ENCODE measurements around the gene FAM118A. TPM values are rescaled to one million over a fixed set of nuclear protein-coding genes. Genes with fewer than 3 reads are reported as not detected.

Gene FAM118A
- total and polyA plus RNA-seq, 8 donors: 7.1 to 127 (median 10.2) TPM

DNA sequence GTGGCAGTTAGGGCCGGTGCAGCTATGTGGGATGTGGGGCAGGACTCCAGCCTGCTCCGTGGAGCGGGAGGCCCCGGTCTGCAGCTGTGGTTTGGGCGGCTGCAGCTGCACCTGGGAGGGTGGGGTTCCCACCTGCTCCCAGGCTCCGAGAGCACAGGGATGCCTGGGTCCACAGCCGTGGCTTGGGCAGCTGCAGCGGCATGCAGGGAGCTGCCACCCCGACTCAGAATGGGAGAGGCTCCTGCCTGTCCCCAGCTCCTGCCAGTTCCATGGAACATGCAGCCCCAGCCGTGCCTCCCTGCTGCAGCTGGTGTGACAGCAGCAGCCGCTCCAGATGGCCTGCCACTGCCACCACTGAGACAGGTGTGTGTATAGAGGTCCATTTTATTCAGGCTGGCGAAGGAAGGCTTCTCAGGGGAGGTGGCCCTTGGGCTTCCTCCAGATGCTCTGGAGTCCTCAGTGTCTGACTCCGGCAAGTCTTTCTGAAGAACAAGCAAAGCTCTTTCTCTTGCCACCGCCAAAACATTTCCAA is 46.7 kb upstream of the FAM118A start:
- H3K27me3 ChIP-seq: no peaks in the 10 kb centered on the region
- WGBS, 2 donors: 69 to 77% methylated on average over 13 to 14 of the region's 14 CpGs
- DNase-seq: no peak
- no peaks in the 10 kb centered on the region for H3K9me3 ChIP-seq
- no peak overlapping the region for H3K4me3 ChIP-seq
- no peaks in the 10 kb centered on the region for H3K36me3 ChIP-seq
- no peak for FAIRE-seq
- intact Hi-C loops (cut with DNase I): loop anchor here in 1 of 3 donors (10.0 kb wide), 1 partner anchor 172 kb away; no protein-coding TSS in a partner anchor
- ATAC-seq: no peak
- no peak overlapping the region for H3K27ac ChIP-seq
- TF ChIP-seq, protein P1, sequence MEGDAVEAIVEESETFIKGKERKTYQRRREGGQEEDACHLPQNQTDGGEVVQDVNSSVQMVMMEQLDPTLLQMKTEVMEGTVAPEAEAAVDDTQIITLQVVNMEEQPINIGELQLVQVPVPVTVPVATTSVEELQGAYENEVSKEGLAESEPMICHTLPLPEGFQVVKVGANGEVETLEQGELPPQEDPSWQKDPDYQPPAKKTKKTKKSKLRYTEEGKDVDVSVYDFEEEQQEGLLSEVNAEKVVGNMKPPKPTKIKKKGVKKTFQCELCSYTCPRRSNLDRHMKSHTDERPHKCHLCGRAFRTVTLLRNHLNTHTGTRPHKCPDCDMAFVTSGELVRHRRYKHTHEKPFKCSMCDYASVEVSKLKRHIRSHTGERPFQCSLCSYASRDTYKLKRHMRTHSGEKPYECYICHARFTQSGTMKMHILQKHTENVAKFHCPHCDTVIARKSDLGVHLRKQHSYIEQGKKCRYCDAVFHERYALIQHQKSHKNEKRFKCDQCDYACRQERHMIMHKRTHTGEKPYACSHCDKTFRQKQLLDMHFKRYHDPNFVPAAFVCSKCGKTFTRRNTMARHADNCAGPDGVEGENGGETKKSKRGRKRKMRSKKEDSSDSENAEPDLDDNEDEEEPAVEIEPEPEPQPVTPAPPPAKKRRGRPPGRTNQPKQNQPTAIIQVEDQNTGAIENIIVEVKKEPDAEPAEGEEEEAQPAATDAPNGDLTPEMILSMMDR (IDR thresholded peaks at IDR 0.05): no peak
- peaks cover 0 to 3% (median 0%) of the 10 kb centered on the region in 3 donors for H3K4me1 ChIP-seq

DNA sequence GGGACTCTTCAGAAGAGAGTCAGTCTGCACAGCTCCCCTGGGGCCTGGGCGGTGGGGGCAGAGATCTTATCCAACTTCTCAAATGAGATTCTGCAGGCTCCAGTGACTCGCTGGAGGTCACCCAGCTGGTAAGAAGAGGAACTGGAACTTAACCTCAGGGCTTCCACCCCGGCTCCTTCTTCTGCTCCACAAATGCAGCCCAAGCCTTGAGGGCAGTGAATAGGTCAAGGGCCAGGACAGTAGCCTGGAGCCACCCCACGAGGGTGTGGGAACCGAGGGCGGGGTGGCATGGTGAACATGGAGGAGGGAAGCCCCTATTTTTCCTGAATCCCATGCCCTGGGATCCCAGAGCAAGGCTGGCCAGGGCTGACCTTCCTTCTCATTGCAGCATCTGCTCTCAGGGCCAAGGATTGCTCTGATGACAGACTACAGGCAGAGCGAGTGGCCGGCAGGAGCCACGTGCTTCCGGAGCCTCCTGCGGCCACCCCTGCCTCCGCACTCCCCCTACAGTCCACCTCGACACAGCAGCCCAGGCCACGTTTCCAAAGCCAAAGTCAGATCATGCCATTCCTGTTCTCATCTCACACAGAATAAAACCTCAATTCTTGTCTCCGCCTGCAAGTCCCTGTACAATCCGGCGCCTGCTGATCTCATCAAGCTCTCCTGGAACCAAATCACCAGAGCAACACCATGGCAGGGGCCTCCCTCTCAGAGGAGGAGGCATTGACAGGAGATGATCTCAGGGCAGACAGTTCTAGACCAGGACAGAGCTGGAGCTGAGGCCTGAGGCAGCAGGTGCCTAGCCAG is 46.1 kb upstream of the FAM118A start:
- H3K27ac ChIP-seq: peak overlapping the region in 1 of 4 donors; percentile 36
- H3K4me1 ChIP-seq: peaks cover 0 to 3% (median 0%) of the 10 kb centered on the region in 3 donors
- H3K27me3 ChIP-seq: no peaks in the 10 kb centered on the region
- intact Hi-C loops (cut with DNase I): loop anchor here in 1 of 3 donors (10.0 kb wide), 1 partner anchor 171 kb away; no protein-coding TSS in a partner anchor
- H3K9me3 ChIP-seq: no peaks in the 10 kb centered on the region
- H3K36me3 ChIP-seq: no peaks in the 10 kb centered on the region
- TF ChIP-seq, protein P1 (IDR thresholded peaks at IDR 0.05): peak; percentile 31 to 73 (median 58)
- ATAC-seq: peak; percentile 88 to 97 (median 96)
- WGBS, 2 donors: 28 to 34% methylated on average over 17 of the region's 17 CpGs
- no peak for FAIRE-seq
- peak; percentile 71 to 87 (median 78) for DNase-seq
- no peak overlapping the region for H3K4me3 ChIP-seq

GRCh38 chr22:45265535-45265934 is 44.2 kb upstream of the FAM118A start:
- H3K36me3 ChIP-seq: no peaks in the 10 kb centered on the region
- intact Hi-C loops (cut with DNase I): loop anchor here (5.0 to 10.0 kb wide), 3 partner anchors 169 to 287 kb away; no protein-coding TSS in a partner anchor
- 55 to 73% methylated on average over 7 of the region's 7 CpGs for WGBS, 2 donors
- H3K27me3 ChIP-seq: no peaks in the 10 kb centered on the region
- FAIRE-seq: no peak
- no peak for ATAC-seq
- TF ChIP-seq, protein P1 (IDR thresholded peaks at IDR 0.05): no peak
- no peak for DNase-seq
- H3K27ac ChIP-seq: no peak overlapping the region
- peaks cover 0 to 7% (median 4%) of the 10 kb centered on the region in 3 donors for H3K4me1 ChIP-seq
- H3K9me3 ChIP-seq: no peaks in the 10 kb centered on the region
- no peak overlapping the region for H3K4me3 ChIP-seq

DNA sequence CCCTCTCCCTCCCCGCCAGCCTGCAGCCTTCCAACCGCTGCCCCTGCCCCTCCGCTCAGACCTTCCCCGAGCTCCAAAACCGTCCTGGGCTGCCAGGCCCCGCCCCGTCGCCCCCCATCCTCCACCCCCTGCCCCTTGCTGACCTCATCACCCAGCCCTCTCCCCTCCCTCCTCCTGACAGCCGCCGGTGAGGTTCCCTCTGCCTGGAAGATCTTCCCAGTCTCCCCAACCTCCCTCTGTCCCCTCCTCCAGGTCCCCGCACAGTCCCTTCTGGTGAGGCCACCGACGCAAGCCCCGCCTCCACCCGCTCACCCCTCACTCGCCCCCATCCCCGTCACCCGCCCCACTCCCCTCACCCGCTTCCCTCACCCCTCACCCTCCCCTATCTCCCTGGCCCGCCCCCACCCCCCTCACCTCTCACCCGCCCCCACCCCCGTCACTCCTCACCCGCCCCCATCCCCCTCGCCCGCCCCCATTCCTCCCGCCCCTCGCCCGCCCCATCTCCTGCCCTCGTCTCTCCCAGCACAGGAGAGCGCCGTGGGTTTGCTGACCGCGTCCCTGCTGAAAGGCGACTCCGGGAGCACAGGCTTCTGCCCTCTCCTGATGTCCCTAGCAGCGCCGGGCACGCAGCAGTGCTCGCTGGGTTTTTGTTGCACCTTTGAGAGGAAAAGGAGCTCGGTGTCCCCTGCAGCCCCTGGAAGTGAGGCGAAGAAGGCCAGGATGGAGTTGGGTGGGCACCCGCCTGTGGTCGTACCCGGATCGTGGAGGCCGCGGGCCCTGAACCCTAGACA is 41.4 kb upstream of the FAM118A start:
- FAIRE-seq: no peak
- Histone ChIP-seq H3K36me3 (no peaks in the 10 kb centered on the region), H3K27me3 (no peaks in the 10 kb centered on the region), H3K4me1 (peaks cover 0 to 7% (median 4%) of the 10 kb centered on the region in 3 donors), H3K27ac (no peak overlapping the region), H3K9me3 (no peaks in the 10 kb centered on the region), H3K4me3 (peak overlapping the region; percentile 16 to 58 (median 40))
- ATAC-seq: peak; percentile 42 to 49 (median 48)
- intact Hi-C loops (cut with DNase I): loop anchor here (5.0 to 10.0 kb wide), 3 partner anchors 166 to 284 kb away; no protein-coding TSS in a partner anchor
- DNase-seq: peak in 4 of 6 donors; percentile 43 to 80 (median 51)
- 1 to 3% methylated on average over 39 to 47 of the region's 47 CpGs for WGBS, 2 donors
- TF ChIP-seq, protein P1 (IDR thresholded peaks at IDR 0.05): no peak
